Middle frontal gyrus (tissue), 1 donor: Measurements from ENCODE around the gene TM9SF4.

Experiments used
- DNase-seq: peaks from one replicate; pipeline ENCODE4 v3.0.0-alpha.2; 2015; ENCODE audit warnings: low spot score; ENCODE audit errors: extremely low spot score

Gene TM9SF4

DNA sequence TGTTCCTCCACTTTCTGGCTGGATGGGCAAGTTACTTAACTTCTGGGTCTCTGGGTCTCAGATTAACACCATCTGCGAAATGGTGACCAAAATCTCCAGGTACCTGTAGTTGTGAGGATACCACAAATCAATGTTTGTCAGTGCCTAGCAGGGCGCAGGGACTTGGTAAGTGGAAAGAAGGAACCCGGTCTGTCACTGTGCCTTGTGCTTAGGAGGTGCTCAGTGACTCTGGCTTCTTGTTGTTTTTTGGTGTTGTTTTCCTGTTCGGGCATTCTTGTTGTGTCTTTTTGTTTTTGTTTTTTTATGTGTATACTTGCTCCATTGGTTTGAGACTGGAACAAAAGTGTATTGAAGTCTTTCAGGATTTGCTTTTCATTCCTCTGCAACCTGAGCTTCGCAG lies 17.8 kb downstream of the TM9SF4 start:
- no peak for DNase-seq

DNA sequence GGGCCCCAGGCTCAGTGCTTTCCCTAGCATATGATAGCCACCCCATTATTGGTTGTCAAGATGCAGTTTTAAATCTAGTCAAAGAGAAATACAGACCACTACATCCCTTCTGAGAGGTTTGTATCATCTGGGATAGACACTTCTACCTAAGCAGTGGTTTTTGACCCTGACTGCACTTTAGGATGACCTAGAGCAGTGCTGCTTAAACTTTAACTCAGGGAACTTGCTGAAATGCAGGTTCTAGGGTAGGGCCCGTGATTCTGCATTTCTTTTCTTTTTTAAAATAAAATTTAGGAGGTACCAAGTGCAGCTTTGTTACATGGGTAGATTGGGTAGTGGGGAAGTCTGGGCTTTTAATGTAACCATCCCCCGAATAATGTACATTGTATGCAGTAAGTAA lies 18.7 kb downstream of the TM9SF4 start:
- no peak for DNase-seq

DNA sequence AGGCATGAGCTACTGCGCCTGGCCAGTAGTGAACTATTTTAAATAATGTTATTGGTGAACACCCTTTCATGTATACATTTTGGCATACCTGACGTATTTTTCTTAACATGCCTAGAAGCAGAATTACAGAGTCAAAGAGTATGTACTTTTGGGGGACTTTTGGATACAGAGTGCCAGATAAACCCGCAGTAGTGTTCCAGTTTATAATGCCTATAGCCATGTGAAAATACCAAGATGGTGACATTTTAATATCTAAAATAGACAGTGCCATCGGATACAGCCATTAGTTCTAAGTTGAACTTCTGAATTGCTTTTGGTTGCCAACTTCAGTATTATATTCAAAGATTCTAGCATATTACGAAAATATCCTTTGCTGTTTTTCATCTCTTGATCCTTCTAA lies 20.3 kb downstream of the TM9SF4 start:
- DNase-seq = no peak

DNA sequence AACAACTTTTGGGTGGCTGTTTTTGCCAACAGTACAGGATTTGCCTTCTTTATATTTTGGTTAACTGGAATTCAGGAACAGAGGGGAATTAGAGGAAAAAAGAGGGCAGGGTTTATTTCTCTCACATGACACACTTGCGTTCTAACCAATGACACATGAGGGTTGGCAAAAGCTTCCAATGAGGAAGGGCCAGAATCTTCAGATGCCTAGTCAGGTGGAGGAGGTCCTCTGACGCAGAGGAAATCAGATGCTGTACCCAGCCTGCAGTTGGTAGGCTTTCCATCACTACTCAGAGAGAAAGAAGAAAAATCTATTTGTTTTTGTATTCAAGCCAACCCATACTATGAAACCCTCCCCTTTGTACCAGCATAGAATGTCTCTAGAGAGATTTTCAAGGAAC lies 20.8 kb downstream of the TM9SF4 start:
- no peak for DNase-seq

DNA sequence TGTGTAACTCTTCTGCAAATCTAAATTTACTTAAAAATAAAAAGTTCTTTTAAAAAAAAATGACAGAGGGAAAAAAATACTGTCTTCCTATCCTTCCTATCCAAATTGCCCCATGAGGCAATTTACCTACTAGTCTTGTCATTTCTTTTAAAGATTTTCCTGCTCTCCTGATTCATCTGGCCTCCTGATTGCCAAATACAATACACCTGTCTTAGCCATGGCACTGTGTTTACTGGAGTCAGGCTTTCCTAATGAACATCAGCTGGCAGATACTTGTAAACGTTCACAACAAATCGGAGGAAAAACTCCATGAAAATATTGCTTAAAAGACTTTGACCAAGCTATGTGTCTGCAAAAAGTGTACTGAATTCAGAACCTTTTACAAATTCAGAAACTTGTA lies 21.5 kb downstream of the TM9SF4 start:
- no peak for DNase-seq

DNA sequence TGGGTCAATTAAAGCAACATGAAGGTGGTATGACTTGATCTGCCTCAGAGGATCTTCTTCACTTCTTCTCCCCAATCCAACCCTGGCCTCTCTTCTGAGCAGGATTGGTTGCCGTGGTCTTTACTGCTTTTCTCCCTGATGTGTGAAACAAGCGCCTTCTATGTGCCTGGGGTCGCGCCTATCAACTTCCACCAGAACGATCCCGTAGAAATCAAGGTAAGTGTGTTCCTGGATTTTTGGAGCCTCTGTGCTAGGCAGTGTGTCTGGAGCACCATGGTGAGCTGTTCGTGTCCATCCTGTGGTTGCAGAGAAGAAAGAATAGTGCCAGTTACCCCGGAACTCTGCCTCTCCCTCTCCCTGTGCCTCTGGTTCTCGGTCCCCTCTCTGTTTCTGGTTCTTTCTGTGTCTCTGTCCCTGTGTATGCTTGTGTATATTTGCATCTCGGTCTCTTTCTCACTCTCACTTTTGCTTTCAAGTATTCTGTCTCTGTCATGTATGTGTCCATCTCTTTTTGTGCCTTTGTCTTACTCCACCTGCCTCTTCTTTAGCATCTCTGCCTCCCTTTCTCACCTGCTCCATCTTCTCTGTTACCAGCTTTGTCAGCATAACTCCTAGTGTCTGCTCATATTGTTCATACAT lies 23.5 kb downstream of the TM9SF4 start:
- no peak for DNase-seq

DNA sequence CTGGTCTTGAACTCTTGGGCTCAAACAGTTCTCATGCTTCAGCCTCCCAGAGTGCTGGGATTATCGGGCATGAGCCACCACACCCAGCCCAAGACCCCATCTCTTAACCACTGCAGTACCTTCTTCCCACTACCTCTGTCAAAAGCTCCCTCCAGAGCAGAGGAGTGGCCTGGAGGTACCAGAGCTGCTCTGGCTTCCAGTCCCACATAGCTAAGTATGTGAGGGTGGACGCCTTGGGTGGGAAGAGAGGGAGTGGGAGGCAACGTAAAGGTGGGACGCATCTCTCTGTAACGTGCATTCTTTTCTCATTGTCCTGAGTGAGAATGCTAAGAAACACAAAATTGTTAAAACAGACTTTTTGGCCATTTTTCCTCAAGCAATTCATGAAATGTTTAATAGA lies 24.5 kb downstream of the TM9SF4 start:
- DNase-seq = no peak

DNA sequence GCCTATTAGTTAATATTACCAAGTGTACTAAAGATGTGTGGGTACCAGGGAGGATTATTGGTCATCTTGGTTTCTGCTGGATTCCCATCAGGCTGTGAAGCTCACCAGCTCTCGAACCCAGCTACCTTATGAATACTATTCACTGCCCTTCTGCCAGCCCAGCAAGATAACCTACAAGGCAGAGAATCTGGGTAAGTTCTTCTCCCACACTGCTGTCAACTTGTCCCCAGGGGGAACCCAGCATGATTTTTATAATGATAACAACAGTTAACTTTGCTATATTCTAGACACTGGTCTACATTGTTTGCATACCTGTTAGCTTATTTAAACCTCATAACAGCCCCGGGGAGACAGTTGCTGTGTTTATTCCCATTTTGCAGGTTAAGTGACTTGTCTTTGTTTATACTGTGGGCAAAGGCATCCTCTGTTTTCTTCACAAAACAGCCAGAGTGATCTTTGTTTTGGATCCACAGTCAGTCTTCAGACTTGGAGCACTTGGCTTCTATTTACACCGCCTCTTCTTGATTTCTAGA lies 26.5 kb downstream of the TM9SF4 start:
- no peak for DNase-seq

DNA sequence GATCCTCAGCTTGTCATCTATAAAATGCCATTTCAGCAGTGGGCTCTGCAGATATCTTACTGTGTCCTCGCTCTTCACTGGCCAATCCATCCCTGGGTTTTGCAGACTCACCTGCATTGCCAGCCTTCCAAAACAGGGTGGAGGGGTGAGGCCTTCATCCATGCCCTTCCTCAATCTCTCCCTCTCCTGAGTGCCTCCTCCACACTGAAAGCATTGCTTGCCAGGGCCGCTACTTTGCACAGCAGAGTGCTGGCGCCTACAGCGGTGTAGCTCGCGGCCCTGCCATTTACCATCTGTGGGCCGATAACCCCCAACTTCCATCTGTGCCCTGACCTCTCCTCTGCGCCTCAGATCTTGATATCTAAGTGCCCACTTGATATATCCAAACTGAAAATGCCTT lies 29.4 kb downstream of the TM9SF4 start:
- no peak for DNase-seq

DNA sequence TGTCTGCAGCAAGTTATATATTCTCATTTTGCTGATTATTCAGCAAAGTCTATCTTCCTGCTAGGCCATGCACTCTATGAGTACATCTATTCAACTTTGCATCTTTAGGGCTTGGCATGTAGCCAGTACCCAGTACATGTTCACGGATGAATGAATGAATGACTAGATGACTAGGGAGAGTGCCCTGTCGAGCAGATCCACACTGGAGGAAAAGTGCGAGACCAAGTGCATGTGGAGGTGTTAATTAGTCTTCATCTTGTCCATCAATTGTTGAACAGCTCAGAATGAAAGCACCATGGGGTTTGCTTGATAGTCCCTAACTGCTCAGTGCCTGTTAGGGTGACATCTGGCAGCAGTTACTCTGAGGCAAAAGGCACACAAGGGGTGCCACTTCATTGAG lies 30.4 kb downstream of the TM9SF4 start:
- DNase-seq = no peak

DNA sequence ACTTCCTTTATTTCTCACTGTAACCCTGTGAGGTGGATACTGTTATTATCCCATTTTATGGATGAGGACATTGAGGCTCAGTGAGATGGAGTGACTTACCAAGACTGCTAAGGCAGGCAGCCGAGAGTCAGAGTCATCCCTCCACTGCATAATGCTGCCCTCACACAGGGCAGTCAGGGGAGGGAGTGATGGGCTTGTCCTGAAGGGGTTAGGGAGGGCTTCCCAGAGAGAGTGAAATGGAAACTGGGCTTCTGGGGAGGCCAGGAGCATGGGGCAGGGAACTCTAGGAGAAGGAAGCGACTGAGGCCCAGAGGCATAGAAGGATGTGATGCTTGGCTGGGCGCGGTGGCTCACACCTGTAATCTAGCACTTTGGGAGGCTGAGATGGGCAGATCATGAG lies 31.1 kb downstream of the TM9SF4 start:
- no peak for DNase-seq

DNA sequence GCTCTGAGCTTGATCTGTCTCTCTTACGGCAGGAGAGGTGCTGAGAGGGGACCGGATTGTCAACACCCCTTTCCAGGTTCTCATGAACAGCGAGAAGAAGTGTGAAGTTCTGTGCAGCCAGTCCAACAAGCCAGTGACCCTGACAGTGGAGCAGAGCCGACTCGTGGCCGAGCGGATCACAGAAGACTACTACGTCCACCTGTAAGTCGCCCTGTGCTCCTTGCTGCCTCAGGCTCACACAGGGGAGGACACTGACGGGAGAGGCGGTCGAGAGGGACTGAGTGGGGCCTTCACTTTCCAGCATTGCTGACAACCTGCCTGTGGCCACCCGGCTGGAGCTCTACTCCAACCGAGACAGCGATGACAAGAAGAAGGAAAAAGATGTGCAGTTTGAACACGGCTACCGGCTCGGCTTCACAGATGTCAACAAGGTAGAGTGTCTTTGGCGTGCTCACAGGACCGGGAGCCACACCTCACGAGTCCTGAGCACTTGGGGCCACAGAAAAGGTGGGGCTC lies 32.0 kb downstream of the TM9SF4 start:
- no peak for DNase-seq

DNA sequence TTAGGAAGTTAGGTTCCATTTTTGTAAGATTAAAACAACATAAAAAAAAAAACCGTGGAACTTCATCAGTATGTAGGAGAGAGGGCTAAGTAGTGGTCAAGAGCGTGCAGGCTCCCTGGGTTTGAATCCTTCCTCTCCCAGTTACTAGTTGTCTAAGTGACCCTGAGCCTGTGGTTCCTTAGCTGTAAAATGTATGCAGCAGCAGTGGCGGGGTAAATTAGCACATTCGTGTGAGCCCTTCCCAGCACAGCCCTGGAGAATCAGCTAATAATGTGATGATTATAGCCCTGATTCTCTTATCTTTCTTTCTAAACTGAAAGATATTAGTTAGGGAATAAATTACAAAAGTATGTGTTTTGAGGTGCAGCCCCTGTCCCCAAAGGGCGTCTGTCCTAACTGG lies 32.6 kb downstream of the TM9SF4 start:
- no peak for DNase-seq

DNA sequence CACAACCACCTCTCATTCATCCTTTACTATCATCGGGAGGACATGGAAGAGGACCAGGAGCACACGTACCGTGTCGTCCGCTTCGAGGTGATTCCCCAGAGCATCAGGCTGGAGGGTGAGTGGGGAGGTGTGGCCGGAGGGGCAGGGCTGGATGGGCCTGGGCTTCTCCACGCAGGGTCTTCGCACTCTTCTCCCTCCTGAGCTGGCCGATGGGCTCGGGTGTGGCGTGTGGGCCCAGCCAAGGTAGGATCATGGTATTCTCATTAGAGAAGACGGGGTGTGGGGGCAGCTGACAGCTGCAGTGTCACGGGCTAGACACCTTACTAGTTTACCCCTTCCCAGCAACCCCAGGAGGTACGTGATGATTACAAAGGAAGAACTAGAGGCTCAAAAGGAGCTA lies 33.5 kb downstream of the TM9SF4 start:
- no peak for DNase-seq

DNA sequence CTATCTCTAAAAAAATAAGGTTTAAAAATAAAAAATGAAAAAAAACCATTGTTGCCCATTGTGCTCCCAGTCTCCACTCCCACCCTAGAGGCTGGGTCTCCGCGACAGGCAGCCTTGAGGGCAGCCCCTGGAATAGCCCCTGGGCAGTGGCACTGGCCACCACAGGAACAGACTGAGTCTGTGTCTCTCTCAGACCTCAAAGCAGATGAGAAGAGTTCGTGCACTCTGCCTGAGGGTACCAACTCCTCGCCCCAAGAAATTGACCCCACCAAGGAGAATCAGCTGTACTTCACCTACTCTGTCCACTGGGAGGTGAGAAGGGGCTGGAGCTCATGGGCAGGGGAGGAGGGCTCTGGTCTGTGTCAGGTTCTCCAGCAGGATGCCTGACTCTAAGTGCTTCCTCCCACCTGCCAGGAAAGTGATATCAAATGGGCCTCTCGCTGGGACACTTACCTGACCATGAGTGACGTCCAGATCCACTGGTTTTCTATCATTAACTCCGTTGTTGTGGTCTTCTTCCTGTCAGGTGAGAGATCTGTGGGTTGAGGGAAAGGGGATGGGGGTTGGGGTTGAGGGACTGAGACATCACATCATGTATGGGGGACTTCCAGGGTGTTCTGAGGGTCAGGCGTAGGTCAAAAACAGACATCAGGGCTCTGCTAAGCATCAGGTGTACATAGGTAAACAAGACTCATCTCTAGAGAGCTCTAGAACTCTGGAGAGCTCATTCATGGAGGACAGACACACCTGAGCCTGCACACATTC lies 35.6 kb downstream of the TM9SF4 start:
- no peak for DNase-seq

DNA sequence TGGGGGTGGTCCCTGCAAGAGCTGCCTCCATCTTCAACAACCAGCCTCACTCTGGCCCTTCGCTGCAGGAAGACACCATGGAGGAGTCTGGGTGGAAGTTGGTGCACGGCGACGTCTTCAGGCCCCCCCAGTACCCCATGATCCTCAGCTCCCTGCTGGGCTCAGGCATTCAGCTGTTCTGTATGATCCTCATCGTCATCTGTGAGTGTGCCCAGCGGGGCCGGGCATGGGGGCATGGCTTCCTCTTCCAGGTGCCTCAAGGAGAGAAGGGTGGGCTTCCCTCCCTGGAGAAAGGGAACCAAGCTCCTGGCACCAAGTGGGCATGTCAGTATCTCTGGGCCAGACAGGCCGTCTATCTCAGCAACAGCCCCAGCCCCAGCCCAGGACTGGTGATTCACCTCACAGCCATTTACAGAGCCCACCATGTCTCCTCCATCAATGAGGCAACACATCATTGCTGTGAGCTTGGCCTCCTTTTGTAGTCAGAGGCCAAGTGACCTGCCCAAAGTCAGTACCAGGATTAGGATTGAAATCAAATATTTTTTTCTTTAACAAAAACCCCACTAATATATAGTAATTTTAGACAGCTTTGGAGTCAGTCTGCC lies 40.2 kb downstream of the TM9SF4 start:
- no peak for DNase-seq

DNA sequence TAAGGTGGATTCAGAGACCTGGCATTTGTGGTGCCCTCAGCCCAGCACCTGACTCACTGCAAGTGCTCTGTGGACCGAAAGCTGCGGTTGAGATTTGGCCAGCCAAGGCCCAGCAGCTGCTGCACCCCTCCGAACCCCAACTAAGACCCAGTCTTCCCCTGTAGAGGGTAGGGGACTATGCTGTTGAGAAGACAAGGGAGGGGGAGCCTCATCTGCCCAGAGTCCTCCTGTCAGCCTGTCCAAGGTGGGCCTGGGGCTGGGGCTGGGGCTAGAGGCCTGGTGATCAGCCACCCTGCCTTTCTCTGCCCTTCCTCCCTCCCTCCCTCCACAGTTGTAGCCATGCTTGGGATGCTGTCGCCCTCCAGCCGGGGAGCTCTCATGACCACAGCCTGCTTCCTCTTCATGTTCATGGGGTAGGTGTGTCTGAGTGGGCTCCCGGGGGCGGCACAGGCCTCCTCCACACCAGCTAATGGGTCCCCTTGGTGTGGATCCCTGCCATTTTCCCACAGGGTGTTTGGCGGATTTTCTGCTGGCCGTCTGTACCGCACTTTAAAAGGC lies 40.9 kb downstream of the TM9SF4 start:
- no peak for DNase-seq

DNA sequence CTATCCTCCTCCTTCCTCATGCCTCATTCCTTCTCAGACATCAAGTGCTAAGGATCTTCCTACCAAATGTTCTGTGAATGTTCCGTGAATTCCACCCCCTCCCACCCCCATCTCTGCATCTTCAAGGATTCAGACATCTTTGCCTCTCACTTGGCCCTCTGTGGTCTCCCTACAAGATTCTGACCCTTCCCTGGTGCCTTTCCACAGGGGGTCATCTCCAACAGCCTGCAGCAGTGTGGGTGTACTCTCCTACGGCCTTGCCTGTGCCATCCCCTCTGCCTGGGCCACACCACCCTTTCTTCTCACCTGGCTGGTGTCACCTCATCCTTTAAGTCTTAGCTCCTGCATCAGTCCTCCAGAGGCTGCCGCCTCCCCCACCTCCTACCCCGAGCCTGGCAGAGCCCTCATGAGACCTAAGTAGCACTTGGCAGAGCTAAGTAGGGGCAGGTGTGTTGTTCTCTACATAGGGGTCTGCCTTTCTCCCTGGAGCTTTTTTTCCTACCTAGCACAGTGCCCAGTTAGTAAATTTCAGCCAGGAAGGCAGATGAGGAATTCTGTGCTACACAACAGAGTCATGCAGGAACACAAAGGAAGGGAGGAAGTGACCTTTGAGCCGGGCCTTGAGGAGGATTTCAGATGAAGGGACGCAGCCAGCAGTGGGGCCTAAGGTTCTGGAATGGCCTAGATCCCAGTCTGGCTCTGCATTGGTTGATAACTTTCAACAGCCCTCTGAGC lies 43.1 kb downstream of the TM9SF4 start:
- no peak for DNase-seq

DNA sequence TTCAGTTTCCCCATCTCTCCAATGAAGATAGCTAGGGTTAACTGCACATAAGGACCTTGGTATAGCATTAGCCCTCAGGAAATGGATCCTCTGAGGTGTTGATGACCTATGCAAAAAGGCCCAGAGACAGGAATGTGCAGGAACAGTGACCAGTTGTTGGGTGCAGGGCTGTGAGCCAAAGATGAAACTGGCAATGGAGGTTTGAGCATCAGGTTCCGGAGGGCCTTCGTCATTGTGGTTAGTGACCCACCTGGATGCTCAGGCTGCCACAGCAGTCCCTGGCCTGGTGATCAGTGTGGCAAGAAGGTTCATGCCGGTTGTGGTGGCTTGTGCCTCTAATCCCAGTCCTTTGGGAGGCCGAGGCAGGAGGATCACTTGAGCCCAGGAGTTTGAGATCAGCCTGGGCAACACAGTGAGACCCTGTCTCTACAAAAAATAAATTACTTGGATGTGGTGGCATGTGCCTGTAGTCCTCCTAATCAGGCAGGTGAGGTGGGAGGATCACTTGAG lies 43.7 kb downstream of the TM9SF4 start:
- DNase-seq = no peak

DNA sequence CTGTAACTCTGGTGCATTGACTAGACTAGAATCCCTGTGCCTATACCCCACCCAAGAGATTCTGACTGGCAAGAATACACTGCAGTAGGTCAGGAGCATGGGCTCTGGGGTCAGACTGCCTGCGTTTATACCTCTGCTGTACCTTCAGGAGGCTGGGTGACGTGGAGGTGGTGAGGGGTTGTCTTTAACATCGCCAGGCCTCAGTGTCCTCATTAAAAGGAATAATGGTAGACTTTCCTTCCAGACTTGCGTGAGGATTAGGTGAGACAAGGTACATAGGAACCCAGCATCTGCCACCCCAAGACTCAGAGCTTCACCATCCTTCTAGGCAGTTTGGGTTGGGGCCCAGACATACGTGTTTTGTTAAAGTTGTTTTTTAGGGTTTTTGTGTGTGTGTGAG lies 44.3 kb downstream of the TM9SF4 start:
- no peak for DNase-seq
